Loucy (cell line): ENCODE results near the gene ABCB11.
"Not testable (repeated sequence)": the region's sequence is repeated elsewhere in the genome, so short reads cannot be mapped to it uniquely, and the experiment has no call there.

Source experiments
- H2AFZ ChIP-seq: fragments of 200-600 bp; sonication (generic); 2 replicates; pipeline ENCODE4 v1.6.0; 2016; ENCODE audit warnings: antibody characterized with exemption, mild to moderate bottlenecking, low read length, moderate library complexity
- H3F3A ChIP-seq: fragments of 200-600 bp; 2 replicates; pipeline ENCODE4 v1.6.0; 2016; ENCODE audit warnings: antibody characterized with exemption, low read depth, mild to moderate bottlenecking
- H3K27me3 ChIP-seq: fragments of 200-600 bp; sonication (generic); 2 replicates; pipeline ENCODE4 v1.6.1; 2014; ENCODE audit warnings: low read length, mild to moderate bottlenecking; ENCODE audit not compliant: insufficient read depth, poor library complexity, severe bottlenecking
- H3K36me3 ChIP-seq: fragments of 200-600 bp; sonication (generic); 2 replicates; pipeline ENCODE4 v1.6.1; 2016; ENCODE audit warnings: low read length; ENCODE audit not compliant: insufficient read depth
- H3K4me1 ChIP-seq: fragments of 200-600 bp; sonication (generic); 2 replicates; pipeline ENCODE4 v1.5.1; 2014; ENCODE audit warnings: low read length, mild to moderate bottlenecking; ENCODE audit not compliant: insufficient read depth, poor library complexity, severe bottlenecking
- H3K4me2 ChIP-seq: fragments of 200-600 bp; sonication (generic); 2 replicates; pipeline ENCODE4 v1.6.0; 2014; ENCODE audit warnings: antibody characterized with exemption, low read length, low read depth, mild to moderate bottlenecking; ENCODE audit not compliant: poor library complexity, severe bottlenecking
- H3K4me3 ChIP-seq: fragments of 200-600 bp; sonication (generic); 2 replicates; pipeline ENCODE4 v1.5.1; 2014; ENCODE audit warnings: low read length, mild to moderate bottlenecking, mixed read lengths; ENCODE audit not compliant: poor library complexity, severe bottlenecking
- H3K79me2 ChIP-seq: fragments of 200-600 bp; sonication (generic); 2 replicates; pipeline ENCODE4 v1.6.1; 2014; ENCODE audit warnings: low read length; ENCODE audit not compliant: insufficient read depth
- H3K9ac ChIP-seq: fragments of 200-600 bp; sonication (generic); 2 replicates; pipeline ENCODE4 v1.6.0; 2014; ENCODE audit warnings: mild to moderate bottlenecking, low read depth, low read length, moderate library complexity; ENCODE audit not compliant: poor library complexity, severe bottlenecking
- H3K9me2 ChIP-seq: fragments of 200-600 bp; sonication (generic); replicated peaks from 2 replicates; pipeline ENCODE4 v1.6.1; 2016; ENCODE audit warnings: low read depth, low read length, mixed read lengths
- H3K9me3 ChIP-seq: fragments of 200-600 bp; sonication (generic); 2 replicates; pipeline ENCODE4 v1.6.1; 2014; ENCODE audit warnings: mild to moderate bottlenecking, antibody characterized with exemption, low read length, low read depth; ENCODE audit not compliant: insufficient read depth
- H4K20me1 ChIP-seq: fragments of 200-600 bp; sonication (generic); 2 replicates; pipeline ENCODE4 v1.6.0; 2014; ENCODE audit warnings: antibody characterized with exemption, low read length, mild to moderate bottlenecking; ENCODE audit not compliant: insufficient read depth, poor library complexity, severe bottlenecking
- CTCF ChIP-seq: fragments of 200-600 bp; sonication (generic); conservative IDR thresholded peaks from 2 replicates; pipeline ENCODE4 v1.5.1; 2014; ENCODE audit warnings: mild to moderate bottlenecking, antibody characterized with exemption, low read length
- EZH2phosphoT487 ChIP-seq: fragments of 200-600 bp; IDR thresholded peaks from 2 replicates; pipeline ENCODE4 v1.6.1; 2018; ENCODE audit warnings: antibody characterized with exemption, mild to moderate bottlenecking, moderate library complexity, borderline replicate concordance

ABCB11 gene

DNA sequence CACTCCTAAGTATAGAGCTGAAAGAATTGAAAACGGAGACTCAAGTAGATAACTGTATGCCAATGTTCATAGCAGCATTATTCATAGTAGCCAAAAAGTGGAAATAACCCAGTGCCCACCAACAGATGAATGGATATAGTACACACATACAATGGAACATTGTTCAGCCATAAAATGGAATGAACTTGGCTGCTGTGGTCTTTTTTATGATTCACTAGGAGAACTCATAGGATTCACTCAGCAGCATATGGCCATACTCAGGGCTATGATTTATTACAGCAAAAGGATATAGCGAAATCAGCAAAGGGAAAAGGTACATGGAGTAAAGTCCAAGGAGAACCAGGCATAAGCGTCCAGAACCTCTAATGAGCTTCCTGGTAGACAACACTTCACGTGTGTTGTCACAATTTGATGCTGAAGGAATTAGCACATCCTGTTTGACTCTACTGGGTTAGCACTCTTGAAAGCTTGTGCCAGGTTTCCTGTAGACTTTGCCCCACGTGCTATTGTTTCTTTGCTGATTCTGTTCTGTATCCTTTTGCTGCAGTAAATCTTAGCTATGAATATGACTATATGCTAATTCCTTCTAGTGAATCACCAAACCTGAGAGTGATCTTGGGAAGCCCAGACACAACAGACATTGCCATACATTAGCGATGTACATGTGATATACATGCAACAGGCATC is 156.6 kb downstream of the ABCB11 start:
- Histone ChIP-seq H3K36me3 (peaks cover 45% of the 10 kb centered on the region), H3K9me3 (no peaks in the 10 kb centered on the region), H3K79me2 (no peaks in the 10 kb centered on the region), H3K4me3 (no peak overlapping the region), H3K9ac (no peak overlapping the region), H3F3A (no peaks in the 10 kb centered on the region), H3K4me2 (no peak overlapping the region), H3K27me3 (no peaks in the 10 kb centered on the region), H2AFZ (no peak overlapping the region), H4K20me1 (no peaks in the 10 kb centered on the region), H3K9me2 (no peaks in the 10 kb centered on the region), H3K4me1 (peaks cover 5% of the 10 kb centered on the region)
- TF ChIP-seq EZH2phosphoT487 (no peak), CTCF (no peak)

DNA sequence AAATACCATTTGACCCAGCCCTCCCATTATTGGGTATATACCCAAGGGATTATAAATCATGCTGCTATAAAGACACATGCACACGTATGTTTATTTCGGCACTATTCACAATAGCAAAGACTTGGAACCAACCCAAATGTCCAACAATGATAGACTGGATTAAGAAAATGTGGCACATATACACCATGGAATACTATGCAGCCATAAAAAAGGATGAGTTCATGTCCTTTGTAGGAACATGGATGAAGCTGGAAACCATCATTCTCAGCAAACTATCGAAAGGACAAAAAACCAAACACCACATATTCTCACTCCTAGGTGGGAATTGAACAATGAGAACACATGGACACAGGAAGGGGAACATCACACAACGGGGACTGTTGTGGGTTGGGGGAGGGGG is 160.3 kb downstream of the ABCB11 start:
- H3K79me2 ChIP-seq, H3F3A ChIP-seq, H3K4me3 ChIP-seq, H3K4me2 ChIP-seq, H3K9me2 ChIP-seq, H3K9ac ChIP-seq, H4K20me1 ChIP-seq, H3K27me3 ChIP-seq, H2AFZ ChIP-seq, H3K9me3 ChIP-seq, H3K4me1 ChIP-seq: not testable (repeated sequence)
- peaks cover 45% of the 10 kb centered on the region for H3K36me3 ChIP-seq
